H9 (cell line): Measurements from ENCODE around the gene TFEB. TPM values are rescaled to one million over a fixed set of nuclear protein-coding genes. Genes with fewer than 3 reads are reported as not detected.

Experiments
- DNase-seq: peaks from one replicate; pipeline ENCODE4 v3.0.0-alpha.2; 2017
- H2AFZ ChIP-seq: one replicate; pipeline ENCODE4 v1.6.1; 2013; ENCODE audit warnings: mild to moderate bottlenecking, low read length, control low read depth, moderate library complexity
- H2AK5ac ChIP-seq: 2 replicates; pipeline ENCODE4 v1.6.1; 2013; ENCODE audit warnings: low read length, control low read depth, mixed read lengths; ENCODE audit not compliant: insufficient read length
- H2BK120ac ChIP-seq: one replicate; pipeline ENCODE4 v1.6.1; 2013; ENCODE audit warnings: low read depth, mild to moderate bottlenecking, low read length, control low read depth, inconsistent platforms; ENCODE audit not compliant: poor library complexity, severe bottlenecking
- H2BK12ac ChIP-seq: 2 replicates; pipeline ENCODE4 v1.6.1; 2013; ENCODE audit warnings: low read length, control low read depth, mixed read lengths, low read depth; ENCODE audit not compliant: insufficient read length
- H2BK15ac ChIP-seq: 2 replicates; pipeline ENCODE4 v1.6.1; 2013; ENCODE audit warnings: low read depth, low read length, control low read depth
- H2BK20ac ChIP-seq: one replicate; pipeline ENCODE4 v1.6.1; 2013; ENCODE audit warnings: low read depth, mild to moderate bottlenecking, low read length, control low read depth, inconsistent platforms; ENCODE audit not compliant: poor library complexity, severe bottlenecking
- H2BK5ac ChIP-seq: 2 replicates; pipeline ENCODE4 v1.6.1; 2013; ENCODE audit warnings: low read length, control low read depth, mixed read lengths; ENCODE audit not compliant: insufficient read length
- H3K14ac ChIP-seq: 2 replicates; pipeline ENCODE4 v1.6.1; 2013; ENCODE audit warnings: low read length, control low read depth; ENCODE audit not compliant: insufficient read depth
- H3K18ac ChIP-seq: 2 replicates; pipeline ENCODE4 v1.6.1; 2013; ENCODE audit warnings: low read depth, mild to moderate bottlenecking, mixed read lengths, low read length, control low read depth; ENCODE audit not compliant: insufficient read length
- H3K23ac ChIP-seq: 2 replicates; pipeline ENCODE4 v1.6.1; 2013; ENCODE audit warnings: low read length, control low read depth, mixed read lengths, low read depth; ENCODE audit not compliant: insufficient read length
- H3K23me2 ChIP-seq: 2 replicates; pipeline ENCODE4 v1.6.1; 2013; ENCODE audit warnings: low read depth, mild to moderate bottlenecking, mixed read lengths, low read length, control low read depth; ENCODE audit not compliant: insufficient read length, poor library complexity, severe bottlenecking
- H3K27ac ChIP-seq: 2 replicates; pipeline ENCODE4 v1.5.1; 2013; ENCODE audit warnings: low read length, control low read depth, mixed read lengths, low read depth; ENCODE audit not compliant: insufficient read length
- H3K27me3 ChIP-seq: 2 replicates; pipeline ENCODE4 v1.6.1; 2013; ENCODE audit warnings: low read length, control low read depth, inconsistent platforms; ENCODE audit not compliant: insufficient read depth
- H3K4ac ChIP-seq: 2 replicates; pipeline ENCODE4 v1.6.1; 2013; ENCODE audit warnings: low read depth, mild to moderate bottlenecking, control low read depth, inconsistent platforms, low read length, moderate library complexity
- H3K4me1 ChIP-seq: 2 replicates; pipeline ENCODE4 v1.6.1; 2013; ENCODE audit warnings: low read length, control low read depth, inconsistent platforms; ENCODE audit not compliant: insufficient read depth
- H3K4me2 ChIP-seq: 2 replicates; pipeline ENCODE4 v1.6.1; 2013; ENCODE audit warnings: low read length, control low read depth, mixed read lengths; ENCODE audit not compliant: insufficient read length, insufficient read depth
- H3K56ac ChIP-seq: 2 replicates; pipeline ENCODE4 v1.6.1; 2013; ENCODE audit warnings: low read depth, mild to moderate bottlenecking, mixed read lengths, low read length, control low read depth; ENCODE audit not compliant: insufficient read length
- H3K79me1 ChIP-seq: 2 replicates; pipeline ENCODE4 v1.6.1; 2013; ENCODE audit warnings: low read depth, mild to moderate bottlenecking, moderate library complexity, low read length, control low read depth, inconsistent platforms; ENCODE audit not compliant: insufficient read depth, poor library complexity, severe bottlenecking
- H3K79me2 ChIP-seq: 2 replicates; pipeline ENCODE4 v1.6.1; 2013; ENCODE audit warnings: low read length, control low read depth, inconsistent platforms; ENCODE audit not compliant: insufficient read depth
- H3K9ac ChIP-seq: 2 replicates; pipeline ENCODE4 v1.6.1; 2013; ENCODE audit warnings: low read length, control low read depth, mixed read lengths; ENCODE audit not compliant: insufficient read length; ENCODE audit errors: extremely low read depth
- H3K9me3 ChIP-seq: one replicate; pipeline ENCODE4 v1.6.1; 2013; ENCODE audit warnings: low read depth, low read length, inconsistent platforms; ENCODE audit not compliant: control insufficient read depth
- H3T11ph ChIP-seq: one replicate; pipeline ENCODE4 v1.6.1; 2013; ENCODE audit warnings: mild to moderate bottlenecking, low read length, control low read depth, inconsistent platforms
- H4K20me1 ChIP-seq: one replicate; pipeline ENCODE4 v1.6.1; 2013; ENCODE audit not compliant: control insufficient read depth, insufficient read length, insufficient read depth
- H4K5ac ChIP-seq: 2 replicates; pipeline ENCODE4 v1.6.1; 2013; ENCODE audit warnings: low read depth, mild to moderate bottlenecking, mixed read lengths, low read length, control low read depth; ENCODE audit not compliant: insufficient read length
- H4K8ac ChIP-seq: replicated peaks from 2 replicates; pipeline ENCODE4 v1.6.1; 2013; ENCODE audit warnings: low read length, control low read depth, mixed read lengths, low read depth; ENCODE audit not compliant: insufficient read length
- H4K91ac ChIP-seq: 2 replicates; pipeline ENCODE4 v1.6.1; 2013; ENCODE audit warnings: low read depth, mild to moderate bottlenecking, moderate library complexity, mixed read lengths, low read length, control low read depth; ENCODE audit not compliant: insufficient read length
- H3K27ac Mint-ChIP-seq, 3 experiments: 2 replicates in 2 of 3; 3 replicates in 1 of 3; pipeline ENCODE4 v1.8.0; 2020 to 2021; ENCODE audit warnings: mixed read lengths in 3 of 3, mild to moderate bottlenecking in 1 of 3, moderate library complexity in 1 of 3
- H3K27me3 Mint-ChIP-seq: 2 replicates; pipeline ENCODE4 v1.8.0; 2021; ENCODE audit warnings: low read depth, mild to moderate bottlenecking, moderate library complexity, mixed read lengths
- H3K36me3 Mint-ChIP-seq, 3 experiments: 2 replicates in 2 of 3; 3 replicates in 1 of 3; pipeline ENCODE4 v1.8.0; 2020 to 2021; ENCODE audit warnings: low read depth in 3 of 3, mixed read lengths in 3 of 3; ENCODE audit not compliant: insufficient read depth in 1 of 3
- H3K4me1 Mint-ChIP-seq, 2 experiments: 2 replicates each; pipeline ENCODE4 v1.8.0; 2020; ENCODE audit warnings: mixed read lengths in 2 of 2
- H3K4me3 Mint-ChIP-seq, 2 experiments: 2 replicates in 1 of 2; 3 replicates in 1 of 2; pipeline ENCODE4 v1.8.0; 2020 to 2021; ENCODE audit warnings: mild to moderate bottlenecking in 2 of 2, mixed read lengths in 2 of 2, moderate library complexity in 1 of 2
- H3K9me3 Mint-ChIP-seq, 2 experiments: 2 replicates in 1 of 2; 3 replicates in 1 of 2; pipeline ENCODE4 v1.8.0; 2020; ENCODE audit warnings: mild to moderate bottlenecking in 2 of 2, mixed read lengths in 2 of 2, moderate library complexity in 1 of 2
- CTCF ChIP-seq: fragments of 200-600 bp; sonication (generic); conservative IDR thresholded peaks from 3 replicates; pipeline ENCODE4 v1.8.0; 2021; ENCODE audit warnings: antibody characterized with exemption, mild to moderate bottlenecking
- WGBS: extraction: QIAGEN DNeasy Blood & Tissue Kit; methylation state at CpG from one replicate; pipeline ENCODE4 v1.1.7; 2013; ENCODE audit warnings: missing lambda C conversion rate, low lambda C conversion rate, mixed read lengths; ENCODE audit not compliant: insufficient read length; ENCODE audit errors: extremely low coverage; 5-methylcytosine and 5-hydroxymethylcytosine counted together
- total RNA-seq: library from RNA; stranded (reverse); gene quantifications from 2 replicates; pipeline ENCODE4 v1.2.1, GENCODE V29; 2021

The TFEB gene
- total RNA-seq, 1 experiment from 2014 or later: 1.2 TPM

DNA sequence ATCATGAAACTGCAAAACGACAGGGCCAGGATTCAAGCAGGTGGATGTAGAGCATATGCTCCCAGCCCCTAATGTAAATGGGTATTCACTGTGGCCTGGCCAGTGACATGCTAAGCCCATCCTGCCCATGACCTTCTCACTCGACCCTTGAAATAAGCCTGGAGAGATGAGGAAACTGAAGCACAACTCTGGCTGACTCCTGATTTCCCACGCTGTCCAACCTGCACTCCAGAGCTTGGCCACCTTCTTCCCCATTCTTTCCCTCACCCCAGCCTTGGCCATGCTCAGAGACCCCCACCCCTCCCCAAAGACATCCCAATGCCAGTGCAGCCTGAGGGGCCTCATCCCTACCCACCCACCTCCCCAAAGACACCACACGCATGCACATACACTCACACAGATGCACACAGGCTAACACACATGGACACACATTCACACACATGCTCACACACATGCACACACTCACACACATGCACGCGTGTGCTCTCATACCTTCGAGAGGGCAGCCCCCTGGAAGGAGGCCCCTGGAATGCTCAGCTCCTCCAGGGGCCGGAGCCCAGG lies 12.4 kb downstream of the TFEB start:
- WGBS: no CpG with 5 or more reads among the region's 8 CpGs
- Histone ChIP-seq H3K23ac (no peak overlapping the region), H3K14ac (no peak overlapping the region), H2AFZ (no peak overlapping the region), H3K4me1 (no peaks in the 10 kb centered on the region), H4K91ac (no peak overlapping the region), H3K79me1 (no peaks in the 10 kb centered on the region), H3K18ac (no peak overlapping the region), H3K23me2 (no peaks in the 10 kb centered on the region), H2BK5ac (no peak overlapping the region), H2BK12ac (no peak overlapping the region), H2BK120ac (no peak overlapping the region), H3K56ac (no peak overlapping the region), H2AK5ac (no peak overlapping the region), H3K9me3 (no peaks in the 10 kb centered on the region), H3K9ac (no peak overlapping the region), H2BK20ac (no peak overlapping the region), H3K27ac (no peak overlapping the region), H3K79me2 (no peaks in the 10 kb centered on the region), H3T11ph (no peak overlapping the region), H3K4ac (no peak overlapping the region), H4K20me1 (no peaks in the 10 kb centered on the region), H4K5ac (no peak overlapping the region), H3K4me2 (no peak overlapping the region), H3K27me3 (no peaks in the 10 kb centered on the region), H2BK15ac (no peak overlapping the region), H4K8ac (no peak overlapping the region)
- Mint-ChIP-seq H3K9me3 (no peaks in the 10 kb centered on the region), H3K27me3 (peaks cover 6% of the 10 kb centered on the region), H3K36me3 (no peaks in the 10 kb centered on the region), H3K4me3 (no peak overlapping the region), H3K27ac (no peak overlapping the region; a peak in 1 of 7 replicates), H3K4me1 (peaks cover 11 to 12% of the 10 kb centered on the region in 2 experiments)
- TF ChIP-seq CTCF: no peak
- DNase-seq: no peak
